Neural progenitor cell (in vitro differentiated cells): ENCODE measurements around the gene INTS6L. TPM values are rescaled to one million over a fixed set of nuclear protein-coding genes. Genes with fewer than 3 reads are reported as not detected.

Experiments
- DNase-seq: peaks from one replicate; pipeline ENCODE4 v3.0.0-alpha.2; 2016; ENCODE audit warnings: low spot score
- H2AFZ ChIP-seq: fragments of 200-600 bp; sonication (generic); replicated peaks from 2 replicates; pipeline ENCODE4 v1.6.1; 2016; ENCODE audit warnings: antibody characterized with exemption
- H3F3A ChIP-seq: fragments of 200-600 bp; sonication (generic); 2 replicates; pipeline ENCODE4 v1.6.1; 2016; ENCODE audit warnings: antibody characterized with exemption, low read depth
- H3K27ac ChIP-seq: fragments of 200-600 bp; sonication (generic); 2 replicates; pipeline ENCODE4 v1.5.1; 2016; ENCODE audit warnings: mild to moderate bottlenecking
- H3K27me3 ChIP-seq: fragments of 200-600 bp; sonication (generic); 2 replicates; pipeline ENCODE4 v1.6.1; 2016; ENCODE audit warnings: mild to moderate bottlenecking, moderate library complexity
- H3K36me3 ChIP-seq: fragments of 200-600 bp; sonication (generic); 2 replicates; pipeline ENCODE4 v1.5.1; 2016
- H3K4me1 ChIP-seq: fragments of 200-600 bp; sonication (generic); 2 replicates; pipeline ENCODE4 v1.6.1; 2016; ENCODE audit warnings: mixed run types
- H3K4me2 ChIP-seq: fragments of 200-600 bp; sonication (generic); 2 replicates; pipeline ENCODE4 v1.6.1; 2016
- H3K4me3 ChIP-seq: fragments of 200-600 bp; sonication (generic); 2 replicates; pipeline ENCODE4 v1.5.1; 2016
- H3K79me2 ChIP-seq: fragments of 200-600 bp; sonication (generic); 2 replicates; pipeline ENCODE4 v1.6.1; 2016; ENCODE audit warnings: low read depth
- H3K9ac ChIP-seq: fragments of 200-600 bp; sonication (generic); 2 replicates; pipeline ENCODE4 v1.6.1; 2016
- H3K9me3 ChIP-seq: fragments of 200-600 bp; sonication (generic); 2 replicates; pipeline ENCODE4 v1.5.1; 2016; ENCODE audit warnings: low read depth
- H4K20me1 ChIP-seq: fragments of 200-600 bp; sonication (generic); 2 replicates; pipeline ENCODE4 v1.6.1; 2016; ENCODE audit warnings: low read depth
- H3K27ac Mint-ChIP-seq: 3 replicates; pipeline ENCODE4 v1.8.0; 2021; ENCODE audit warnings: mixed read lengths
- H3K27me3 Mint-ChIP-seq: 2 replicates; pipeline ENCODE4 v1.8.0; 2022; ENCODE audit warnings: low read depth, mild to moderate bottlenecking, inconsistent platforms, moderate library complexity, mixed read lengths; ENCODE audit not compliant: insufficient read depth
- H3K36me3 Mint-ChIP-seq: 3 replicates; pipeline ENCODE4 v1.8.0; 2021; ENCODE audit warnings: mixed read lengths
- H3K4me1 Mint-ChIP-seq: 3 replicates; pipeline ENCODE4 v1.8.0; 2021; ENCODE audit warnings: mixed read lengths
- H3K4me3 Mint-ChIP-seq: 3 replicates; pipeline ENCODE4 v1.8.0; 2021; ENCODE audit warnings: mild to moderate bottlenecking, moderate library complexity, mixed read lengths
- H3K9me3 Mint-ChIP-seq: 3 replicates; pipeline ENCODE4 v1.8.0; 2020; ENCODE audit warnings: mixed read lengths
- EZH2 ChIP-seq: fragments of 200-600 bp; sonication (generic); IDR thresholded peaks from 2 replicates; pipeline ENCODE4 v1.6.1; 2017; ENCODE audit warnings: antibody characterized with exemption, mild to moderate bottlenecking, moderate library complexity
- EZH2phosphoT487 ChIP-seq: fragments of 200-600 bp; sonication (generic); IDR thresholded peaks from 2 replicates; pipeline ENCODE4 v1.6.1; 2017; ENCODE audit warnings: antibody characterized with exemption
- total RNA-seq: library from RNA; depleted of rRNA; stranded (reverse); fragments of >200 nt; gene quantifications from 2 replicates; pipeline ENCODE4 v1.2.3, GENCODE V29; 2015; ENCODE audit warnings: low replicate concordance
- TF ChIP-seq, protein P1 (sequence below): fragments of 200-600 bp; sonication (generic); IDR thresholded peaks from 2 replicates; pipeline ENCODE4 v1.5.1; 2017; ENCODE audit warnings: antibody characterized with exemption, mild to moderate bottlenecking

Gene INTS6L
- total RNA-seq, 1 donor from 2014 or later = 18.3 TPM

- no peaks in the 10 kb centered on the region for H3K9me3 ChIP-seq
- no peak for TF ChIP-seq EZH2
- no peak for TF ChIP-seq EZH2phosphoT487
- TF ChIP-seq, protein P1, sequence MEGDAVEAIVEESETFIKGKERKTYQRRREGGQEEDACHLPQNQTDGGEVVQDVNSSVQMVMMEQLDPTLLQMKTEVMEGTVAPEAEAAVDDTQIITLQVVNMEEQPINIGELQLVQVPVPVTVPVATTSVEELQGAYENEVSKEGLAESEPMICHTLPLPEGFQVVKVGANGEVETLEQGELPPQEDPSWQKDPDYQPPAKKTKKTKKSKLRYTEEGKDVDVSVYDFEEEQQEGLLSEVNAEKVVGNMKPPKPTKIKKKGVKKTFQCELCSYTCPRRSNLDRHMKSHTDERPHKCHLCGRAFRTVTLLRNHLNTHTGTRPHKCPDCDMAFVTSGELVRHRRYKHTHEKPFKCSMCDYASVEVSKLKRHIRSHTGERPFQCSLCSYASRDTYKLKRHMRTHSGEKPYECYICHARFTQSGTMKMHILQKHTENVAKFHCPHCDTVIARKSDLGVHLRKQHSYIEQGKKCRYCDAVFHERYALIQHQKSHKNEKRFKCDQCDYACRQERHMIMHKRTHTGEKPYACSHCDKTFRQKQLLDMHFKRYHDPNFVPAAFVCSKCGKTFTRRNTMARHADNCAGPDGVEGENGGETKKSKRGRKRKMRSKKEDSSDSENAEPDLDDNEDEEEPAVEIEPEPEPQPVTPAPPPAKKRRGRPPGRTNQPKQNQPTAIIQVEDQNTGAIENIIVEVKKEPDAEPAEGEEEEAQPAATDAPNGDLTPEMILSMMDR = no peak
- no peak overlapping the region for H3K4me3 Mint-ChIP-seq
- no peaks in the 10 kb centered on the region for H3K36me3 ChIP-seq
- H3K36me3 Mint-ChIP-seq = no peaks in the 10 kb centered on the region
- no peak overlapping the region for H3K27ac ChIP-seq
- H3K4me3 ChIP-seq = no peak overlapping the region
- no peaks in the 10 kb centered on the region for H4K20me1 ChIP-seq
- no peak overlapping the region for H3K9ac ChIP-seq
- H3K4me1 ChIP-seq = no peaks in the 10 kb centered on the region
- no peaks in the 10 kb centered on the region for H3K4me1 Mint-ChIP-seq
- no peaks in the 10 kb centered on the region for H3K9me3 Mint-ChIP-seq
- no peak overlapping the region for H3K4me2 ChIP-seq
- H3F3A ChIP-seq = no peaks in the 10 kb centered on the region
- no peak for DNase-seq
- H3K27me3 ChIP-seq = no peaks in the 10 kb centered on the region
- H3K79me2 ChIP-seq = no peaks in the 10 kb centered on the region
- no peak overlapping the region for H2AFZ ChIP-seq
- H3K27me3 Mint-ChIP-seq = peaks cover 5% of the 10 kb centered on the region
- no peak overlapping the region for H3K27ac Mint-ChIP-seq
Measured at GRCh38 chrX:135509885-135510284, 10.6 kb upstream of the INTS6L start.

- no peak for DNase-seq
- no peak overlapping the region for H3K27ac ChIP-seq
- no peaks in the 10 kb centered on the region for H4K20me1 ChIP-seq
- H2AFZ ChIP-seq = no peak overlapping the region
- Mint-ChIP-seq H3K9me3 (no peaks in the 10 kb centered on the region), H3K27me3 (peaks cover 5% of the 10 kb centered on the region), H3K36me3 (no peaks in the 10 kb centered on the region), H3K27ac (no peak overlapping the region), H3K4me1 (no peaks in the 10 kb centered on the region), H3K4me3 (no peak overlapping the region)
- TF ChIP-seq, protein P1 = no peak
- no peak for TF ChIP-seq EZH2phosphoT487
- no peak for TF ChIP-seq EZH2
- H3K4me3 ChIP-seq = no peak overlapping the region
- no peaks in the 10 kb centered on the region for H3K27me3 ChIP-seq
- no peaks in the 10 kb centered on the region for H3K9me3 ChIP-seq
- no peak overlapping the region for H3K4me2 ChIP-seq
- no peak overlapping the region for H3K9ac ChIP-seq
- no peaks in the 10 kb centered on the region for H3K4me1 ChIP-seq
- H3K36me3 ChIP-seq = no peaks in the 10 kb centered on the region
- H3F3A ChIP-seq = no peaks in the 10 kb centered on the region
- no peaks in the 10 kb centered on the region for H3K79me2 ChIP-seq
Measured at GRCh38 chrX:135512508-135513129, 7.8 kb upstream of the INTS6L start.

GRCh38 chrX:135513130-135513515 is 7.3 kb upstream of the INTS6L start:
- H3K36me3 ChIP-seq = no peaks in the 10 kb centered on the region
- no peak overlapping the region for H3K9ac ChIP-seq
- no peak overlapping the region for H3K27ac ChIP-seq
- H3K4me3 ChIP-seq = no peak overlapping the region
- Mint-ChIP-seq H3K4me3 (no peak overlapping the region), H3K27ac (no peak overlapping the region), H3K4me1 (no peaks in the 10 kb centered on the region), H3K9me3 (no peaks in the 10 kb centered on the region), H3K36me3 (no peaks in the 10 kb centered on the region), H3K27me3 (peaks cover 5% of the 10 kb centered on the region)
- H3K79me2 ChIP-seq = no peaks in the 10 kb centered on the region
- TF ChIP-seq EZH2phosphoT487 (no peak), EZH2 (no peak)
- TF ChIP-seq, protein P1 = no peak
- no peaks in the 10 kb centered on the region for H3K4me1 ChIP-seq
- H4K20me1 ChIP-seq = no peaks in the 10 kb centered on the region
- H3K4me2 ChIP-seq = no peak overlapping the region
- no peaks in the 10 kb centered on the region for H3K9me3 ChIP-seq
- no peaks in the 10 kb centered on the region for H3F3A ChIP-seq
- DNase-seq = no peak
- H2AFZ ChIP-seq = no peak overlapping the region
- no peaks in the 10 kb centered on the region for H3K27me3 ChIP-seq
